Activated CD8-positive, alpha-beta memory T cell treated with anti-CD3 and anti-CD28 coated beads, Interleukin-2, amount 50 U/mL, for 1 hour (primary cell): ENCODE results near the gene FANCB.

Experiments used
- DNase-seq: peaks from one replicate; pipeline ENCODE4 v3.0.0-alpha.2; 2020; ENCODE audit errors: extremely low read depth

Gene FANCB

DNA sequence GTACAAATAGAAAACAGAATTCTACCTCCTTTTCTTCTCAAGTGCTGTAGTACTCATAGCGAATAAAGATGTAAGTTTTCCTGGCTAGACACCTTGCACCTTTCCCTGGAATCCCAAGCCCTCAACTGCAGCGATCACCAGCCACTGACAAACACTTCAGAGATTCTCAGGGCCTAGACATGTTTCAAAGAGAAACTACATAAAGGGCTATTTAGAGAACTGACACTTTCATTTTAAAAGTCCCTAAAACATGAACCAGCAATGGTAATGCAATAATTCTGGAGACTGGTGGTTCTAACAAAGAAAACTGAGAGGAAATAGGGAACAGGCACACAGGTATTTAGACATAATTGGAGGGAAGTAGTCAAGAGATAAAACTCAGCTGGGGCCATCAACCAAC, 35.7 kb downstream of the FANCB start:
- DNase-seq: no peak

DNA sequence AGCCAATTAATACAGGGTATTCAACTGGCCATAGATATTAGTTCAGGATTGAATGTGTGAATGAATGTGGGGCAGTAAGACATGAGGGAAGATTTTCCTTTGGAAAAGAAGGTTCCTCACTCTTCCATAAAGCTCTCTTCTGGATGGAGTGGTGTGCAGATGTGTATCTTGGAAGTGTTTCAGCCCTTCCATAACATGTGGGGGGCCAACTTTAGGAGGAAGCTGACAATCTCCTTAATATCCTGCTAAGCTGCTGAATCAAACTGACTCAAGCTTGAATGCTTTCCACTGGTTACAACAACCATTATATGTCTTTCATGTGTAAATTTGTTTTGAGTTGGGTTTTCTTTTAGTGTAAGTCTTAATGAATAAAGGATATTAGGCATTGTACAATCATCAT, 40.3 kb downstream of the FANCB start:
- DNase-seq: no peak

DNA sequence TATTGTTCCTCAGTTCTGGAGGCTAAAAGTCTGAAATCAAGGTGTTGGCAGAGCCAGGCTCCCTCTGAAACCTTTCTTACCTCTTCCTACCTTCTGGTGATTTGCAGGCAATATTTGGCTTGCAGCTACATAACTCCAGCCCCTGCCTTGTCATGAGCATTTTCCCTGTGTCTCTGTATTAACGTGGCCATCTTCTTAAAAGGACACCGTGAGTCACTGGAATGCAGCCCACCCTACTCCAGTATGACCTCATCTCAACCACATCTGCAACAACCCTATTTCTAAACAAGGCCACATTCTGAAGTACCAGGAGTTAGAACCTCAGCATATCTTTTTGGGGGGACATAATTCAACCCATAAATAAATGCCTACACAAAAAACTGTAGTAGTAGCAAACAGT, 40.7 kb downstream of the FANCB start:
- no peak for DNase-seq

DNA sequence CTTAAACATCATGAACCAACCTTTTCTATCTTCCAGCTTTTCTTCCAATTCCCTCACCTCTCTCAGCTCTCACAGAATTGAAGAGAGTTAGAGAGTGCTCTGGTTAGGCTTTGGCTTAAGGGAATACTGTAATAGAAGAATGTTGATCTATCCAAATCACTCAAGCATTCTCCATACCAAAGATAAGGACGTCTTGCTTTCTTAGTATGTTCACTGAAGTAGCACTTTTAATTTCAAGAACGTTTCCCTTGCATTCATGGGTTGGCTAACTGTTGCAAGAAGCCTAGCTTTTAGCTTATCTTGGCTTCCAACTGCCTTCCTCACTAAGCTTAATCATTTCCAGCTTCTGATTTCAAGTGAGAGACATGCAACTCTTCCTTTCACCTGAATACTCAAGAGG, 43.2 kb downstream of the FANCB start:
- DNase-seq: no peak

DNA sequence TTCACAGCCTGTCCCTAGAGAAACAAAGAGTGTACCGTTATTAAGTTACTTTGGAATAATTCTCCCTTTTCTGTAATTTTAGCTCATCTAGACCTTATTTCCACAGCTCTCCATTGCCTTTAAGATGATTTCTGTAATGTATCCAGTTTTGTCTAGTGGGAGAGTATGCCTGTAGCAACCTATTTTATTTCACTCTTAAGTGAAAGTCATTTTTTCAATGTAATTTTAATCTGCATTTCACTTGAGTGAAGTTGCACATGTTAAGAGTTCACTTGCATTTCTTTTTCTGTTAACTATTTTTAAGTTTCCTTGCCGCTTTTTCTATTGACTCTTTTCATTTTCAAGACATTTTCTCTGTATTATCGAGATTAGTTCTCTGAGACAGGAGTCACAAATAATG, 46.5 kb downstream of the FANCB start:
- no peak for DNase-seq

DNA sequence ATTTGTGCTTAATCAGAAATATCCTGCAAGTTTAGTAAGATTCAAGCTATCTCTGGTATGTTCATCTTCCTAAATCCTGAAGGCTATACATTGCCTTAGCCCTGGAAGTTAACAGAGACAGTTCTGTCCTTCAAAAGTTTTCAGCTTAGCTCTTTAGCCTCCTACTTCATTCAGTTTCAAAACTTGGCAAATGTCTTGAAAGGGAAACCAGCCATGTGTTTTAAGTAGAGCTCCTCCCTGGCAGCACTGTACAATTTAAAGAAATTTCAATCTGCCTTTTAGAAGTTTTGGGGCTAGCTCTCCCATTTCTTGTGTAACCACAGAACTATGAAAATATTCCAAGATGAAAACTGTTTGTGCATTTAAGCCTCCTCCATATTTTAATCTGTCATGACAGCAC, 47.0 kb downstream of the FANCB start:
- DNase-seq: no peak

DNA sequence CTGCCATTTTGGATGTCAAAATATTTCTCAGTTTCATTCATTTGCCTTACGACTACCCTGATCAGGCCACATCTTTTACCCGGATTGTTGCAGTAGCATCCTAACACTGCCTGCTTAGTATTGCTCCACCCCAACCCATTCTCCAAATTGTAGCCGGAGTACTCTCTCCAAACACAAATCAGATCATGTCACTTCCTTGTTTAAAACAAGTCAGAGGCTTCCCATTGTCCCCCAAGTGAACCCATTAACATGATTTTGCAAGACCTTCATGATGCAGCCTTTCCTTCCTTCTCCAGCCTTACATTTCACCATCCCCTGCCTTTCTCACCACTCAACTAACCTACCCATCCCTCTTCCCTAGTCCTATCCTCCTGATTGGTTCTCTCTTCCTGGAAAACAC, 53.1 kb downstream of the FANCB start:
- no peak for DNase-seq

DNA sequence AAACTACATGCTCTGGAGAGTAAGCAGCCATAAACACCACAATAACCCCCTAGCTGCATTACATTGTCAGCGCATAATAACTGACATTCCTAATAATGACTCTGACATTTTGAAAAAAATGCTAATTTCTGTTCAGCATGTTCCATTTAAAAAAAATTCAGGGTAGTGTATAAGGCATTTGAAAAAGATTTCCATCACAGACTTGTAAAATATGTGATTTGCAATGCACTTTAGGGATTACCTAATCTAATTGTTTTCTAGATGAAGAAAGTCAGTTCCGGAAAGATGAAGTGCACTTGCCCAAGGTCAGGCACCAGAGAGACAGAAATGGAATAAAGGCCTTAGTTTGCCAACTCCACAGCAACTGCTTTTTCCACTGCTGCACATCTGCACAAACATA, 55.3 kb downstream of the FANCB start:
- DNase-seq: no peak

DNA sequence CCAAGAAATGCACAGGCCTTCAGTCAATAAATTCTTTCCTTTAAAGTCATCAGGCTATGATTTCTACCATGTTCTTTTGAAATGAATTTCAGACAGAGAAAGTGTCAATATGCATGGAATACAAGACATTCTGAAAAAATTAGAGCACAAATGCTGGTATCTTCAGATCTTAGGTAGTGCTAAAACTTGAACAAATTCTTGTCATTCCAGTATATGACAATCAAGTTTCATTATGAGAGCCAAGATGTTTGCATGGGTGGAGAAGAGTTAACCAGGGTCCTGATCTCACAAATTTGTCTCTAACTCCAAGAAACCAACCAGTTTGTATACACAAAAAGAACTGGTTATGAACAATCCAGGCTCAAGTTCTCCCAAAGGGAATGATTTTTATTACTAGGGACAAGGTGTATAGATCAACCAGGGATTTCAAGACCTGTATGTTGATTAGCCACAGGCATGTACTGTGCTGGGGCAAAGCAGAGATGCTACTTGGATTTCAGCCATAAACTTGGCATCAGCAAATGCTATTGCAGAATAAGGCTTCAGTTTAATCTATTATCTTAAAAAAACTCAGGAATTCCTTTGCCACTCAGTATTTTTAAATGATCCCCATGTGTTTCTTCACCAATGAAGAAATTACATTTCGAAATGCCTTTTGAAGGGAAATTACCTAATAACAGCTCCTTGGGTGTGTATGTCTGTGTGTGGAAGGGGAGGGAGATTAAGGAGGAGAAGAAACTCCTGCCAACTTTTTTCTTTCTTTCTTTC, 69.7 kb downstream of the FANCB start:
- no peak for DNase-seq

DNA sequence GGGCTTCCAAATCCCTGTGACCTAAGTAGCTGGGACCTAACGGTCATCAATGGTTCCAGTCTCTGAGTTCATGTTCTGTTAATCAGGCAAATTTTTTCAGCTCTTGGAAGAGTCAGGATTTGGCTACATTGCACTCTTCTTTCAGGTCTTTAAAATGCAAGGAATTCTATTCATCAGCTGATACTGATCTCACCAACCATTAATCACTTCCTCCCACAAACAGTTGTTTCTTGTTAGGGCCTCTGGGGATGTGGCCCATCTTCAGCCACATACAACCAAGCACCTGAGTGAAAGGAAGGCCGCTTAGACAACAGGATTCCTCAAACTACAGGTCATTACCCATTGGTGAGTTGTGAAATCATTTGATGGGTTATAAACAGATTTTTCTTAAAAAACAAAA, 71.7 kb downstream of the FANCB start:
- DNase-seq: no peak

DNA sequence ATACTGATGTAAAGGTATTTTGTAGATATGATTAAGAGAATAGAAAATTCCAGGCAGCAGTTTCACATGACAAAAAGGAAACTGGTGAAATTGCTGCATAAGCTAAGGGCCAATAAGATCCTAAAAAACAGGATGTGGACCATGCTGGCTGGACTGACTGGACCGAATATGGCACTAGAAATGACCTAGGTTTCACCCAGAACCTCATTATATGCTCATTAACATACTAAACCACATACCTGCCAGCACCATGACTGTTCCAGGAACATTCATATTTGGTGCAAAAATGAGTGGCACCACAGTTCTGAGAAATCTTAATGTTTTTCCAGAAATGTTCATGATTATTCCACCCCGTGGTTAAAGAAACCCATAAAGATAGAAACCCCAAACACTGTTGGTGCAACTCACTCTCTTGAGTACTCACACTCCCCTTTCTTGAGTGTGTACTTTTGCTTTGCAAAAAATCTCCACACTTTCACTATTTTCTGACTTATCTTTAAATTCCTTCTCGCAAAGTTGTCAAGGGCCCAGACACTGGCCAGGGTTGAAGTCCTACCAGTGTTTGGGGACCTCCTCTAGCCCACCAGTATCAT, 74.0 kb downstream of the FANCB start:
- DNase-seq: no peak
